GM12801 (cell line): ENCODE data around the gene UTS2R.

ENCODE experiments used
- TF ChIP-seq, protein P1 (sequence below): IDR thresholded peaks from one replicate; pipeline ENCODE4 v1.5.1; 2011; ENCODE audit warnings: control low read depth; ENCODE audit not compliant: insufficient read length; ENCODE audit errors: extremely low read depth

The UTS2R gene

DNA sequence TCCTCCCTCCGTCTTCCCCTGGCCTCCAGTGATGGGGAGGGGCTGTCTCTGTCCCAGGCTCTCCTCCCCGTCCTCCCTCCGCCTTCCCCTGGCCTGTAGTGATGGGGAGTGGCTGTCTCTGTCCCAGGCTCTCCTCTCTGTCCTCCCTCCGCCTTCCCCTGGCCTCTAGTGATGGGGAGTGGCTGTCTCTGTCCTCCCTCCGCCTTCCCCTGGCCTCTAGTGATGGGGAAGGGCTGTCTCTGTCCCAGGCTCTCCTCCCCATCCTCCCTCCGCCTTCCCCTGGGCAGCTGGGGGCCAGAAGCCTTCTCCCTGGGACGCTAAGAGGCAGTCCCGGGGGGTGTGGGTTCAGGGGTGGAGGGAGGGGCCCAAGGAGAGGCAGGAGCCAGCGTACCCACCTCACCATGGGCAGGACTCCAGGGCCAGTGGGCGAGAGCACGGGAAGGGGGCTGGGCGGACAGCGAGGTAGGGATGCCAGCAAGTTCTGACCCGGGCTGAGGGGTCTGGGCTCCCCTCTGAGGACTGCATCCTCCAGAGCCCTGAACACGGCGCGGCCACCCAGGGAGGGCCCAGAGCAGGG lies 14.8 kb downstream of the UTS2R start:
- TF ChIP-seq, protein P1, sequence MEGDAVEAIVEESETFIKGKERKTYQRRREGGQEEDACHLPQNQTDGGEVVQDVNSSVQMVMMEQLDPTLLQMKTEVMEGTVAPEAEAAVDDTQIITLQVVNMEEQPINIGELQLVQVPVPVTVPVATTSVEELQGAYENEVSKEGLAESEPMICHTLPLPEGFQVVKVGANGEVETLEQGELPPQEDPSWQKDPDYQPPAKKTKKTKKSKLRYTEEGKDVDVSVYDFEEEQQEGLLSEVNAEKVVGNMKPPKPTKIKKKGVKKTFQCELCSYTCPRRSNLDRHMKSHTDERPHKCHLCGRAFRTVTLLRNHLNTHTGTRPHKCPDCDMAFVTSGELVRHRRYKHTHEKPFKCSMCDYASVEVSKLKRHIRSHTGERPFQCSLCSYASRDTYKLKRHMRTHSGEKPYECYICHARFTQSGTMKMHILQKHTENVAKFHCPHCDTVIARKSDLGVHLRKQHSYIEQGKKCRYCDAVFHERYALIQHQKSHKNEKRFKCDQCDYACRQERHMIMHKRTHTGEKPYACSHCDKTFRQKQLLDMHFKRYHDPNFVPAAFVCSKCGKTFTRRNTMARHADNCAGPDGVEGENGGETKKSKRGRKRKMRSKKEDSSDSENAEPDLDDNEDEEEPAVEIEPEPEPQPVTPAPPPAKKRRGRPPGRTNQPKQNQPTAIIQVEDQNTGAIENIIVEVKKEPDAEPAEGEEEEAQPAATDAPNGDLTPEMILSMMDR: no peak

DNA sequence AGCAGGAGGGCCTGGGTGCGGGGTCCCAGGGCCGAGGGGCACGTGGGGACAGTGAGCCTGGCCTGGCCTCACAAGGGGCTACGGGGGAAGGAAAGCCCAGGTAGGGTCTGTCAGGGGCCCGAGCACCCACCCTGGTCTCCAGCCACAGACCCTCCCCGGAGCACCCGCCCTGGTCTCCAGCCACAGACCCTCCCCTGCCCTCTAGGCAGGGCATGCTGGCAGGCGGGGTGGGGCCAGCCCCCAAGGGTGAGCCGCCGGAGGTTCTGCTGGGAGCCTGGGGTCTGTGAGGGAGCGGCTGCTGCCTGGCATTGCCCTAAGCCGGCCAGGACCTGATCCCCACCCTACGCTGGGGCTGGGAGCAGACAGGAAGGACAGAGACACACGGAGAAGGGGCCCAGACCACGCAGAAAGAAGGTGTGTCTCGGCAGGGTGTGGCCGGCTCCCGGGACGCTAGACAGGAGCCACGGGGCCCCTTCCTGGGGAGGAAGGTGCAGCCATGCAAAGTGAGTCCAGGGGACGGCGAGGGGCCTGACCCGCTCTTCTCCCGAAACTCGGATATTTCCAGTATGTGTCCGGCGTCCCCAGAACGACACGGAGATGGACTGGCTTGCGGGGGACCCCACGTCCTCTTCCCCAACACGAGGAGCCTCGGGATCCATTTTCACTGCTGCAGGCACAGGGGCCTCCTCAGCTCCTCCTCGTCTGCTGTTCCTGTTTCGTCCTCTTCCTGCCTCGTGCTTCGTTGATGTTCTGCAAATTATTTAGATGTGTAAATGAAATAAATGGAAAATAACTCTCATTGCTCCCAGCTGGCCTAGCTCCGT lies 15.5 kb downstream of the UTS2R start:
- TF ChIP-seq, protein P1: no peak

DNA sequence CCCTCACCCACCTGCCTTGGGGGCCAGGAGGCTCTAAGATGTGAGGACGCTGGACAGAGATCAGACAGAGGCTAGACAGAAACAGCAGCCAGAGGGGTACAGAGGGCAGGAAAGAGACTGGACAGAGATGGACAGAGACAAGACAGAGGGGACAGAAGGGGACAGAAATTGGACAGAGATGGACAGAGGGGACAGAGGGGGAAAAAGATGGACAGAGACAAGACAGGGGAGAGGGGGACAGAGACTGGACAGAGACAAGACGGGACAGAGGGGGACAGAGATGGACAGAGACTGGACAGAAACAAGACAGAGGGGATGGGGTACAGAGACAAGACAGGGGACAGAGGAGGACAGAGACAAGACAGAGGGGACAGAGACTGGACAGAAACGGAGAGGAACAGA lies 16.1 kb downstream of the UTS2R start:
- TF ChIP-seq, protein P1: no peak

DNA sequence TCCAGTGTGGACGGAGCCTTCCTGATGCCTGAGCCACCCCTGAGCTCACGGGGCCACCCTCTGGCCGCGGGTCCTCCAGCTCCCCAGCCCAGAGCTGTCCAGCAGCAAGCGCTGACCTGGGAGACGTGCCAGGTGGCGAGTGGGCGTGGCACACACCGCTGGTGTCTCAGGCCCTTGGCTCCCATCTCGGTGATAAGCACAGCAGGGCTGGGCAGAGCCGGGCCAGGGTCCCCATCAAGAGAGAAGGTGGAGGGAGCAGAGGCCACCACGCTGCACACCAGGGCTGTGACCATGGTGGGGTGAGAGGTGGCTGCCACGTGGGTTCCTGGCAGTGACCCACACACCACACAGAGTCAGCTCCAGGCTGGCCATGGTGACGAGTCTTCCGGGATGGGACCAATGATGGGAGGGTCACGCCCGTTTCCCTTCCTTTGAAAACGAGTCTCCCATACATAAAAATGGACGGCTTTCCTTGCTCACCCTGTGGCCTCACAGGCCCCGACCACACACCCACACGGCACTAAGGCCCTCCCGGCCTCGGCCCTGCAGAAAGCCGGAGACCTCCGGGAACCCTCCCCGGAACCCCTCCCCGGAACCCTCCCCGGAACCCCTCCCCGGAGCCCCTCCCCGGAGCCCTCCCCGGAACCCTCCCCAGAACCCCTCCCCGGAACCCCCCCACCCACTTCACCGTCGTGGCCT lies 16.8 kb downstream of the UTS2R start:
- TF ChIP-seq, protein P1: no peak

DNA sequence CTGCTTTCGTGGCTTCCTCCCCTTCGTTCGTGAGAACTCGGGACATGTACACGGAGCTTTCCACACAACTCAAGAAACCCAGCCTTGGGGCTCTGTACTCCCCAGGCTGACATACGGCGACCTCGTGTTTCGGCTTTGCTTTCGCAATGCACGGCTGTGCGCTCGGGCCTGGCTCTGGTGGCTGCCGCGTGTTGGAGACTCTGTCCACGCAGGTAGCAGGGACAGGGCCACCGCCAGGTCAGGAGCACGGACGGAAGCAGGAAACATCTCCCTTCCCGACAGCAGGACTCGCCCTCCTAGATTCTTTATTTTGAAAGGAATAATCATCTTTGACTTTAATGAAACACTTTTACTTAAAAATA lies 17.3 kb downstream of the UTS2R start:
- TF ChIP-seq, protein P1: no peak

DNA sequence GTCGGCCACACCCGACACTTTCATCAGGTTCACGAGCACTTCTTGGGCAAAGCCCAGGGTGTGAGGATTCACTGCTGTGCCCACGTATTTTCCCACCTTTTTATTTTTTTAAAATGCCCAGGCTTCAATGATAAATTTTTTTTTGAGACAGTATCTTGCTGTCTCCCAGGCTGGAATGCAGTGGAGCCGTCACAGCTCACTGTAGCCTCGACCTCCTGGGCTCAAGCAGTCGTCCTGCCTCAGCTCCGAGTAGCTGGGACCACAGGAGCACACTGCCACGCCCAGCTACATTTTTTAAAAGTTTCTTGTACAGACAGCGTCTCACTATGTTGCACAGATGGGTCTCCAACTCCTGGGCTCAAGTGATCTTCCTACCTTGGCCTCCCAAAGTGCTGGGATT lies 17.8 kb downstream of the UTS2R start:
- TF ChIP-seq, protein P1: no peak

DNA sequence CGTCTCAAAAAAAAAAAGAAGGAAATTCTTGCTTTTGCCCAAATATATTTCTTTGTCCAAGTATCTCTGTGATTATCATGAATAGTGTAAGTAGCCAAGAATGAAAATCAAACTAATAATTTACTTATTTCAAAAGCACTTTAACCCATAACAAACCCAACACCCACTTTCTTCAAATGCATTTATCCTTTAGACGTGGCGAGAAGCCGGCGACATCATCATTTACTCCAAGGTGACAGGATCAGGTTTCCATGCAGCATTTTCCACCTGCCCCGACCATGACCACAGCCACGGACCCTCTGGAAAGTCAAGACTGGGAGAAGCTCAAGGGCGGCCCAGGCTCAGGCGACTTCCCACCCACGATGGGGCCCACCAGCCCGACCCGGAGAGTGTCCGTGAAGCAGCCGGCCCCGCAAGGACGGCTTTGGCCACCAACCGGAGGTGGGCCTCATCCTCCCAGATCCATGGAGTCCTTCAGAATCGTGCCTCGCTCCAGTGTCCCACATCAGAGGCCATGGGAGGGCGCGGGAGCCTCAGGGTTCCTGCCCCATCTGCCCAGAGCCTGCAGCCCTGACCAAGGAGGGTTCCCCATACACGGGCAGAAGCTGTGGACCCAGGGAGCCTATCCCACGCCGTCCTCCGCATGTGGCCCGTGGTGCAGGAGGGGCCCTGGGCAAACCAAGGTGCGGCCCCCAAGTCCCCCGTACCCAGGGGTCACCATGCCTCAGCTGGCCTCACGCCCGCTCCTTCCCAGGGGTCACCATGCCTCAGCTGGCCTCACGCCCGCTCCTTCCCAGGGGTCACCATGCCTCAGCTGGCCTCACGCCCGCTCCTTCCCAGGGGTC lies 18.7 kb downstream of the UTS2R start:
- TF ChIP-seq, protein P1: no peak
